Ishikawa (cell line): ENCODE data around the gene CSPG4.

Source experiments
- CEBPB ChIP-seq: IDR thresholded peaks from 2 replicates; pipeline ENCODE4 v1.6.1; 2012
- CREB1 ChIP-seq: IDR thresholded peaks from 2 replicates; pipeline ENCODE4 v1.6.1; 2012; ENCODE audit warnings: low read depth
- EGR1 ChIP-seq: IDR thresholded peaks from 2 replicates; pipeline ENCODE4 v1.6.1; 2012
- EP300 ChIP-seq: IDR thresholded peaks from 2 replicates; pipeline ENCODE4 v1.6.1; 2012; ENCODE audit warnings: borderline replicate concordance
- FOXM1 ChIP-seq: IDR thresholded peaks from 2 replicates; pipeline ENCODE4 v1.6.1; 2012; ENCODE audit warnings: low read depth, borderline replicate concordance
- MAX ChIP-seq: IDR thresholded peaks from 2 replicates; pipeline ENCODE4 v1.6.1; 2012
- NFIC ChIP-seq: IDR thresholded peaks from 2 replicates; pipeline ENCODE4 v1.6.1; 2012
- RAD21 ChIP-seq: IDR thresholded peaks from 2 replicates; pipeline ENCODE4 v1.6.1; 2012; ENCODE audit warnings: low read depth
- REST ChIP-seq: IDR thresholded peaks from 2 replicates; pipeline ENCODE4 v1.6.1; 2012; ENCODE audit warnings: low read depth, mild to moderate bottlenecking
- TAF1 ChIP-seq: IDR thresholded peaks from 2 replicates; pipeline ENCODE4 v1.6.1; 2012; ENCODE audit warnings: low read depth, mild to moderate bottlenecking
- TCF12 ChIP-seq: IDR thresholded peaks from 2 replicates; pipeline ENCODE4 v1.6.1; 2012; ENCODE audit warnings: low read depth
- TEAD4 ChIP-seq: IDR thresholded peaks from 2 replicates; pipeline ENCODE4 v1.6.1; 2012
- USF1 ChIP-seq: IDR thresholded peaks from 2 replicates; pipeline ENCODE4 v1.6.1; 2012
- YY1 ChIP-seq: IDR thresholded peaks from 2 replicates; pipeline ENCODE4 v1.6.1; 2012; ENCODE audit warnings: low read depth
- ZBTB7A ChIP-seq: IDR thresholded peaks from 2 replicates; pipeline ENCODE4 v1.6.1; 2012; ENCODE audit warnings: low read depth

Gene CSPG4

GRCh38 chr15:75753145-75753544, 40.5 kb upstream of the CSPG4 start:
- no peak for TF ChIP-seq TEAD4
- TF ChIP-seq EGR1, result no peak
- no peak for TF ChIP-seq CEBPB
- no peak for TF ChIP-seq REST
- no peak for TF ChIP-seq CREB1
- no peak for TF ChIP-seq TAF1
- no peak for TF ChIP-seq ZBTB7A
- TF ChIP-seq MAX, result no peak

- no peak for TF ChIP-seq EP300
- no peak for TF ChIP-seq RAD21
- TF ChIP-seq TCF12, result no peak
- no peak for TF ChIP-seq FOXM1
- TF ChIP-seq TAF1, result no peak
- no peak for TF ChIP-seq MAX
These were observed 39.2 kb upstream of the CSPG4 start for GRCh38 chr15:75751891-75752290.

- TF ChIP-seq EP300 (no peak), NFIC (no peak), CREB1 (no peak), RAD21 (no peak), CEBPB (no peak), MAX (no peak), FOXM1 (no peak), EGR1 (no peak), TAF1 (no peak), USF1 (no peak), TCF12 (no peak), YY1 (no peak), TEAD4 (no peak), REST (no peak), ZBTB7A (no peak)
These were observed 38.6 kb upstream of the CSPG4 start for GRCh38 chr15:75751116-75751875.

GRCh38 chr15:75750261-75751050, 37.8 kb upstream of the CSPG4 start:
- TF ChIP-seq RAD21 (no peak), TCF12 (no peak), FOXM1 (no peak), EGR1 (no peak), CREB1 (no peak), CEBPB (no peak), NFIC (no peak), YY1 (no peak), EP300 (no peak), TAF1 (no peak), REST (no peak), USF1 (no peak), MAX (no peak), TEAD4 (no peak), ZBTB7A (no peak)
